Spleen (tissue), 11 donors: Measurements from ENCODE around the gene DNER. TPM values are rescaled to one million over a fixed set of nuclear protein-coding genes. Genes with fewer than 3 reads are reported as not detected.
"Not testable (repeated sequence)": the region's sequence is repeated elsewhere in the genome, so short reads cannot be mapped to it uniquely, and the experiment has no call there.

Experiments
- DNase-seq: peaks from one replicate; pipeline ENCODE4 v3.0.0-alpha.2; 2020
- H3K27ac ChIP-seq, 8 donors: fragments of 200-600 bp; sonication (generic) in 7 of 8; 1 replicate in 4 of 8; 2 replicates in 4 of 8; pipeline versions ENCODE4 v1.5.0 to v1.8.0; 2016 to 2021; ENCODE audit warnings: inconsistent platforms in 4 of 8, mild to moderate bottlenecking in 4 of 8, moderate library complexity in 1 of 8
- H3K27me3 ChIP-seq, 7 donors: fragments of 200-600 bp; sonication (generic) in 6 of 7; replicated peaks in 1 of 7; 1 replicate in 4 of 7; 2 replicates in 3 of 7; pipeline versions ENCODE4 v1.5.0 to v1.8.0; 2016 to 2021; ENCODE audit warnings: inconsistent platforms in 3 of 7, mild to moderate bottlenecking in 1 of 7
- H3K36me3 ChIP-seq, 6 donors: fragments of 200-600 bp; sonication (generic) in 5 of 6; 1 replicate in 4 of 6; 2 replicates in 2 of 6; pipeline versions ENCODE4 v1.5.0 to v1.8.0; 2016 to 2021; ENCODE audit warnings: inconsistent platforms in 2 of 6
- H3K4me1 ChIP-seq, 6 donors: fragments of 200-600 bp; sonication (generic) in 5 of 6; 1 replicate in 3 of 6; 2 replicates in 3 of 6; pipeline versions ENCODE4 v1.5.0 to v1.8.0; 2016 to 2021; ENCODE audit warnings: inconsistent platforms in 3 of 6
- H3K4me3 ChIP-seq, 8 donors: fragments of 200-600 bp; sonication (generic) in 7 of 8; 1 replicate in 4 of 8; 2 replicates in 4 of 8; pipeline versions ENCODE4 v1.5.0 to v1.8.0; 2016 to 2021; ENCODE audit warnings: inconsistent platforms in 4 of 8, mild to moderate bottlenecking in 4 of 8, moderate library complexity in 2 of 8
- H3K9me3 ChIP-seq, 8 donors: fragments of 200-600 bp; sonication (generic) in 7 of 8; 1 replicate in 4 of 8; 2 replicates in 4 of 8; pipeline versions ENCODE4 v1.5.0 to v1.8.0; 2016 to 2021; ENCODE audit warnings: inconsistent platforms in 4 of 8
- POLR2A ChIP-seq, 3 donors: fragments of 450-650 bp; IDR thresholded peaks; one replicate each; pipeline ENCODE4 v1.5.1; 2017; ENCODE audit warnings: antibody characterized with exemption in 3 of 3, mild to moderate bottlenecking in 1 of 3
- POLR2AphosphoS5 ChIP-seq, 3 donors: sonication (generic); formaldehyde crosslinking; IDR thresholded peaks; one replicate each; pipeline ENCODE4 v1.5.1; 2017; ENCODE audit warnings: antibody characterized with exemption in 3 of 3
- WGBS, 5 donors: extraction: QIAGEN DNeasy Blood & Tissue Kit in 3 of 5; methylation state at CpG; one replicate each; pipeline versions ENCODE4 v1.1.5 to v1.1.7; 2013 to 2018; 5-methylcytosine and 5-hydroxymethylcytosine counted together
- intact Hi-C: fragments of 100-400 bp; cut with DNase I; formaldehyde crosslinking; loops from one replicate; pipeline ENCODE4 v1.15.0; 2023; ENCODE audit warnings: low total_unique reads
- polyA plus RNA-seq, 3 donors: library from polyadenylated mRNA; stranded (reverse); fragments of 200-250 nt; gene quantifications; one replicate each; pipeline ENCODE4 v1.2.1, GENCODE V29; 2013
- total RNA-seq, 7 donors: library from RNA; depleted of rRNA in 3 of 7; stranded (reverse); fragments of >200 nt in 3 of 7; fragmentation: NEBNext Ultra II Directional in 4 of 7; extraction: Animal tissue kit (Norgen Biotek cat#: 25700) in 4 of 7; gene quantifications; one replicate each; pipeline versions ENCODE4 v1.1.0 to v1.2.1, GENCODE V29; 2016 to 2021
- TF ChIP-seq, protein P1 (sequence below), 11 experiments: fragments of 200-600 bp in 7 of 11; fragments of 450-650 bp in 4 of 11; sonication (generic) in 4 of 11; IDR thresholded peaks in 8 of 11; conservative IDR thresholded peaks in 3 of 11; 1 replicate in 7 of 11; 2 replicates in 4 of 11; pipeline versions ENCODE4 v1.4.0 to v1.8.0; 2016 to 2021; ENCODE audit warnings: antibody characterized with exemption in 11 of 11, inconsistent platforms in 4 of 11, mild to moderate bottlenecking in 1 of 11
- donor health status: healthy with polysubstance abuse.
- donor health status: DM: no; HTN: no; CAD: no; lungs with moderate emphysema.
- donor health status: DM: no; HTN: no; CAD: no.
- donor health status: Bipolar disorder and iron deficiency.
- donor health status: healthy.
- donor health status: DM: no; HTN: no; CAD: no.
- donor health status: DM: yes; HTN: yes; CAD: no.

The DNER gene
- total and polyA plus RNA-seq, 10 donors, result 0.03 to 0.58 (median 0.26) TPM; not detected in 3

DNA sequence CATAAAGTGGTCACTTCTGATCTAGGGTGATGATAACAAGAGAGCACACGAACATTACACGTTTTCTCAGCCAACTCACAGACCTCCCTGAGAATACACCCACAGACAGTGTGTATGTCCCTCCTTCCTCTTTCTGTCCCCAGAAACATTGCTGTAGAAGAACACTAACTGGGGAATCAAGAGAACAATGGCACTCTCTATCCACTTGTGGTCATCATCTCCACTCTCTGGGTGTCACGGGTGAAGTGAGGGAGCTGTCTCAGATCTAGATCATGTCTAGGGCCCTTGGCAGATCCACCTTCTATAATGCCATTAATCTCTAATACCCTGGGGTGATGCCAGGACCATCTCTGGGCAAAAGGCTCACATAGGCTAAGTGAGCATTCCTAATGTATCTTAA, 97.9 kb downstream of the DNER start:
- WGBS, 5 donors, result 84 to 95% (median 84%) methylated on average over 3 of the region's 3 CpGs
- no peak for DNase-seq
- H3K4me3 ChIP-seq, result no peak overlapping the region
- H3K36me3 ChIP-seq, result no peaks in the 10 kb centered on the region
- H3K27me3 ChIP-seq, result no peaks in the 10 kb centered on the region
- no peak overlapping the region for H3K27ac ChIP-seq
- intact Hi-C loops, result no loop called here
- no peaks in the 10 kb centered on the region for H3K9me3 ChIP-seq
- TF ChIP-seq, protein P1, sequence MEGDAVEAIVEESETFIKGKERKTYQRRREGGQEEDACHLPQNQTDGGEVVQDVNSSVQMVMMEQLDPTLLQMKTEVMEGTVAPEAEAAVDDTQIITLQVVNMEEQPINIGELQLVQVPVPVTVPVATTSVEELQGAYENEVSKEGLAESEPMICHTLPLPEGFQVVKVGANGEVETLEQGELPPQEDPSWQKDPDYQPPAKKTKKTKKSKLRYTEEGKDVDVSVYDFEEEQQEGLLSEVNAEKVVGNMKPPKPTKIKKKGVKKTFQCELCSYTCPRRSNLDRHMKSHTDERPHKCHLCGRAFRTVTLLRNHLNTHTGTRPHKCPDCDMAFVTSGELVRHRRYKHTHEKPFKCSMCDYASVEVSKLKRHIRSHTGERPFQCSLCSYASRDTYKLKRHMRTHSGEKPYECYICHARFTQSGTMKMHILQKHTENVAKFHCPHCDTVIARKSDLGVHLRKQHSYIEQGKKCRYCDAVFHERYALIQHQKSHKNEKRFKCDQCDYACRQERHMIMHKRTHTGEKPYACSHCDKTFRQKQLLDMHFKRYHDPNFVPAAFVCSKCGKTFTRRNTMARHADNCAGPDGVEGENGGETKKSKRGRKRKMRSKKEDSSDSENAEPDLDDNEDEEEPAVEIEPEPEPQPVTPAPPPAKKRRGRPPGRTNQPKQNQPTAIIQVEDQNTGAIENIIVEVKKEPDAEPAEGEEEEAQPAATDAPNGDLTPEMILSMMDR (IDR thresholded peaks at IDR 0.05 in 8 of 11, conservative IDR thresholded peaks at IDR 0.05 in 3 of 11), result no peak
- TF ChIP-seq POLR2A (IDR thresholded peaks at IDR 0.05) (no peak), POLR2AphosphoS5 (IDR thresholded peaks at IDR 0.05) (no peak)
- no peaks in the 10 kb centered on the region for H3K4me1 ChIP-seq

DNA sequence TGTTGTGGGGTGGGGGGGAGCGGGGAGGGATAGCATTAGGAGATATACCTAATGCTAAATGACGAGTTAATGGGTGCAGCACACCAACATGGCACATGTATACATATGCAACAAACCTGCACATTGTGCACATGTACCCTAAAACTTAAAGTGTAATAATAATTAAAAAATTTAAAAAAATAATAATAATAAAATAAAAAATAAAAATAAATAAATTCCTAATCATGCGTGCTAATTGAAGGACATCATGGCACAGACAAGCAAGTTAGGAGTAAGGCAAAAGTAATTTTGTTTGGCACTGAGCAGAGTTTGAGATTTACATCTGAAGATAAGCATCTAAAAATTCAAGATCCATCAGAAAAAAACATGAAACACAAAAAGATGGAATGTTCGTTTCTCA, 100.3 kb downstream of the DNER start:
- H3K4me3 ChIP-seq, H3K9me3 ChIP-seq, DNase-seq, H3K4me1 ChIP-seq, H3K27me3 ChIP-seq, H3K27ac ChIP-seq, H3K36me3 ChIP-seq, intact Hi-C loops: not testable (repeated sequence)
- WGBS, 5 donors, result 81 to 93% (median 84%) methylated on average over 4 of the region's 4 CpGs

DNA sequence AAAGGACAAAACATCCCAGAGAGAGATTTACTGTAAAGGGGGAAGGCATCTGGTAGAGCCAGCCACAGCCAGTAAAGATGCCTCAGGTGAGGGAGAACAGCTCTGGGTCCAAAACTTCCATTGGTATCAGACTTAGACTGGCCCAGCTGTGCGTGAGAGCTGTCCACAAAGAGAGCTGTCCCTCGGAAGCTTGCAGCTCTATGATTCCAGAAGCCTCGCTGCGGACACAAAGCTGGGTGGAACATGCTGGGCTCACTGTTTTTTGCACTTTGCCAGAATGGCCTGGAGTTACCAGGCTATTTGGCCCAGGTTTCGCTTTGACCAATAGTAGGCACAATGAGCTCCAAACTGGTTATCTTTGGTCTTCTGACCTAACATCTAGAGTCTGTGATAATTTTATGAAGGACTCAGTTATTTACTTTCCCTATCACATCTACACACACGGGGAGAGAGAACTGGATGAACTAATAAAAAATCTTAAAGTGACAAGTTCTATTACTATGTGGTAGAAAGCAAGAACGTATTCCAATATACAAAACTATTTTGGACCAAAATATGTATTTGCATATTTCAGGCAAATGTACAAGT, 101.9 kb downstream of the DNER start:
- Histone ChIP-seq H3K36me3 (no peaks in the 10 kb centered on the region), H3K4me1 (no peaks in the 10 kb centered on the region), H3K27me3 (no peaks in the 10 kb centered on the region), H3K4me3 (no peak overlapping the region), H3K9me3 (no peaks in the 10 kb centered on the region), H3K27ac (no peak overlapping the region)
- DNase-seq, result no peak
- TF ChIP-seq, protein P1 (IDR thresholded peaks at IDR 0.05 in 8 of 11, conservative IDR thresholded peaks at IDR 0.05 in 3 of 11), result no peak
- TF ChIP-seq POLR2A (IDR thresholded peaks at IDR 0.05), result no peak
- TF ChIP-seq POLR2AphosphoS5 (IDR thresholded peaks at IDR 0.05), result no peak
- WGBS, 5 donors, result 83 to 93% (median 89%) methylated on average over 7 of the region's 7 CpGs
- intact Hi-C loops, result no loop called here

DNA sequence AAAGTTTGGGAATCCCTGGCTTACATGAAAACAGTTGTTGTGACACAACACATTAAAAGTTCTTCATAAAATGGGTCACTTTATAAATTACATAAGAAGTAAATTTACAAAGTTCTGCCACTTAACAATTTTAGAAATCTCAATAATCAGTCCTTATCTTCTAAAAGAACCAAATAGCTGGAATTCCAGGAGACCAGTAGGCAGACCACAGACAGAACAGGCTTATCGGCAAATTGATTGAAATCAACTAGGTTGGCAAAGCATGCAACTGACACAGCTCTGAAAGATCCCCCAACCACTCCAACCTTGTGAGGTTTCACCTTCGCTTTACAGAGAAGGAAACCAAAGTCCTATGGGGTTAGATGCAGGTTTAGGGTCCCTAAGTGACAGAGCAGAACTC, 103.0 kb downstream of the DNER start:
- no peaks in the 10 kb centered on the region for H3K4me1 ChIP-seq
- H3K4me3 ChIP-seq, result no peak overlapping the region
- no peaks in the 10 kb centered on the region for H3K9me3 ChIP-seq
- H3K27me3 ChIP-seq, result no peaks in the 10 kb centered on the region
- DNase-seq, result no peak
- WGBS, 5 donors, result 62 to 88% (median 80%) methylated on average over 2 of the region's 2 CpGs
- intact Hi-C loops, result no loop called here
- no peak for TF ChIP-seq POLR2A (IDR thresholded peaks at IDR 0.05)
- no peak for TF ChIP-seq POLR2AphosphoS5 (IDR thresholded peaks at IDR 0.05)
- TF ChIP-seq, protein P1 (IDR thresholded peaks at IDR 0.05 in 8 of 11, conservative IDR thresholded peaks at IDR 0.05 in 3 of 11), result no peak
- H3K27ac ChIP-seq, result no peak overlapping the region
- H3K36me3 ChIP-seq, result no peaks in the 10 kb centered on the region

DNA sequence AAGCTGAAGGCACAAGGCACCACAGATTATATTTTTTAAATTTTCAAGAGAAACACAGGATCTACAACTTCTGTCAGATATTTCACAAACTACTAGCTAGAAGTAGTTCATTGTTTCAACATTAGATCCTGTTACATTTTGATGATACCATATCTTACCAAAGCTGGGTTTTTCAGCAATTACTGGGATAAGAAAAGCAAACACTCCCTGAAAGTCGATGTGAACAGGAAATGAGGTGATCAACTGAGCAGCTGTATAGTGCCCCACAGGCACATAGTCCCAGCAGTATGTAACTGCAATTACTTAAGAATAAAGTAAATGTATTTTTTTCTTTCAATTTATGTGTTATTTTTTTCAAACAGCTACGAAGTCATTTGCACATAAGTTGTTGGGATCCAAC, 103.5 kb downstream of the DNER start:
- H3K4me3 ChIP-seq, result no peak overlapping the region
- no peaks in the 10 kb centered on the region for H3K27me3 ChIP-seq
- H3K4me1 ChIP-seq, result no peaks in the 10 kb centered on the region
- H3K36me3 ChIP-seq, result no peaks in the 10 kb centered on the region
- TF ChIP-seq, protein P1 (IDR thresholded peaks at IDR 0.05 in 8 of 11, conservative IDR thresholded peaks at IDR 0.05 in 3 of 11), result no peak
- TF ChIP-seq POLR2AphosphoS5 (IDR thresholded peaks at IDR 0.05) (no peak), POLR2A (IDR thresholded peaks at IDR 0.05) (no peak)
- H3K9me3 ChIP-seq, result no peaks in the 10 kb centered on the region
- H3K27ac ChIP-seq, result no peak overlapping the region
- intact Hi-C loops, result no loop called here
- DNase-seq, result no peak
- 44 to 63% (median 54%) methylated on average over 2 of the region's 2 CpGs for WGBS, 5 donors
